Gastroesophageal sphincter (tissue), 3 donors: Measurements from ENCODE around the gene SIRT4.

Experiments
- CTCF ChIP-seq, 4 experiments: fragments of 200-600 bp in 2 of 4; fragments of 450-650 bp in 2 of 4; sonication (generic) in 1 of 4; IDR thresholded peaks; one replicate each; pipeline ENCODE4 v1.5.1; 2017 to 2019; ENCODE audit warnings: antibody characterized with exemption in 4 of 4, mild to moderate bottlenecking in 2 of 4, moderate library complexity in 2 of 4
- POLR2AphosphoS5 ChIP-seq: sonication (generic); formaldehyde crosslinking; IDR thresholded peaks from one replicate; pipeline ENCODE4 v1.6.1; 2017; ENCODE audit warnings: antibody characterized with exemption

DNA sequence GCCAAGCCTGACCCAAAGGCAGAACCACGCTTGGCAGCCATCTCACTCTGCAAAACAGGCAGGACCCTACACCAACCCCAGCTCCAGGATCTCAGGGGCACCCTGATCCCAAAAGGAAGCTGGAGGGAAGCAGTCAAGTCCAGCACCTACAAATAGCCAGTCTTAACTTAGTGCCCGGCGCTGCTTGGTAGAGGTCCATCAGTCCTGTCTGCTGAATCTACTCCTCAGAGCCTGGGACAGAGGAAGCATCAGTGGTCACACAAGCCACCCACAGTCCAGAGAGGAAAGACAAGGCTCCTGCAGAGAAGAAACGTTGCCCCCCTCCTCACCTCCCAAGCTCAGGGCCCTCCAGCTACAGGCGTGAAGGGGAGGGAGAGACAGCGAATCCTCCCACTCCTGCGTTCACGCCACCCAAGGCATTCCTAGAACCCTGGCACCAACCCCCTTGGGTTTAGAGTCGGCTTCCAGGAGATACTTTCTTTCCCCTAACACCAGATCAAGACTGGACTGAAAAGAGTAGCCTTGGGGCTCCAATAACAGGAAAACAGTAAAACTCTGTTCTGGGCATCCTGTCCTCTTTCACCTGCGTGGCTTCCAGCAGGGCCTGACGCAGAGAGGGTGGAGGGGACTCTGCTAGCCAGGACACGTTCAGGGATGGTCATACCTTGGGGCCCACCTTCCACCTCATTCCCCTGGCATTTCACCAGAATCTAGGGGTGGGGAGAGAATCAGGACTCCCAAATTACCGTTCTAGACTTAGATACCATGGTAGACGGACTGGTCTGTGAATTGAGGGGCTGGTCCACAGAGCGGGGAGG lies 37.8 kb upstream of the SIRT4 start:
- TF ChIP-seq POLR2AphosphoS5 (no peak), CTCF (IDR thresholded peaks at IDR 0.05) (no peak)
